Esophagus squamous epithelium (tissue), 4 donors: ENCODE results near the gene OR2F2.

Experiments
- POLR2A ChIP-seq, 4 donors: fragments of 450-650 bp; IDR thresholded peaks; one replicate each; pipeline ENCODE4 v1.6.1; 2017; ENCODE audit warnings: antibody characterized with exemption in 4 of 4, mild to moderate bottlenecking in 4 of 4, moderate library complexity in 3 of 4
- TF ChIP-seq, protein P1 (sequence below), 6 experiments: fragments of 450-650 bp in 4 of 6; fragments of 200-600 bp in 2 of 6; sonication (generic) in 2 of 6; IDR thresholded peaks; one replicate each; pipeline ENCODE4 v1.5.1; 2016 to 2019; ENCODE audit warnings: antibody characterized with exemption in 6 of 6, mild to moderate bottlenecking in 4 of 6, moderate library complexity in 4 of 6

DNA sequence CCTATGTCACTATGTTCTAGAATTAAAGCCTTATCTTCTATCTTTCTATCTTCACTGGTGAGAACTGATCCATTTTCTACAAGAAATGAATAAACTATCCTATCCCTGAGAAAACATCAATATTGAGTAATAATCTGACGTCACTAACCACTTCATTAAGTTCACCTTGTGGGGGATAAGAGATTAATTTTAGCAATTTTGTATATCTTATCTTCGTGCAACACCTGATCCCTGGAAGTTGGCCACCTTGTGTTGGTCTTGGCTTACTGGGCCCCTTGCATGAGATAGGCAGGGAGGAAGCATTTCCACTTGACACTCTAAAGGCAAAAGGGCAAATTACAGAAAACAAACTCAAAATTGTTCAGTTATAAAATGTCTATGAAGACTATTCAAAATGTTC, 45.0 kb downstream of the OR2F2 start:
- TF ChIP-seq, protein P1, sequence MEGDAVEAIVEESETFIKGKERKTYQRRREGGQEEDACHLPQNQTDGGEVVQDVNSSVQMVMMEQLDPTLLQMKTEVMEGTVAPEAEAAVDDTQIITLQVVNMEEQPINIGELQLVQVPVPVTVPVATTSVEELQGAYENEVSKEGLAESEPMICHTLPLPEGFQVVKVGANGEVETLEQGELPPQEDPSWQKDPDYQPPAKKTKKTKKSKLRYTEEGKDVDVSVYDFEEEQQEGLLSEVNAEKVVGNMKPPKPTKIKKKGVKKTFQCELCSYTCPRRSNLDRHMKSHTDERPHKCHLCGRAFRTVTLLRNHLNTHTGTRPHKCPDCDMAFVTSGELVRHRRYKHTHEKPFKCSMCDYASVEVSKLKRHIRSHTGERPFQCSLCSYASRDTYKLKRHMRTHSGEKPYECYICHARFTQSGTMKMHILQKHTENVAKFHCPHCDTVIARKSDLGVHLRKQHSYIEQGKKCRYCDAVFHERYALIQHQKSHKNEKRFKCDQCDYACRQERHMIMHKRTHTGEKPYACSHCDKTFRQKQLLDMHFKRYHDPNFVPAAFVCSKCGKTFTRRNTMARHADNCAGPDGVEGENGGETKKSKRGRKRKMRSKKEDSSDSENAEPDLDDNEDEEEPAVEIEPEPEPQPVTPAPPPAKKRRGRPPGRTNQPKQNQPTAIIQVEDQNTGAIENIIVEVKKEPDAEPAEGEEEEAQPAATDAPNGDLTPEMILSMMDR (IDR thresholded peaks at IDR 0.05), result no peak
- no peak for TF ChIP-seq POLR2A (IDR thresholded peaks at IDR 0.05)
